Osteocyte (in vitro differentiated cells): ENCODE data around the gene PDK3. TPM values are rescaled to one million over a fixed set of nuclear protein-coding genes. Genes with fewer than 3 reads are reported as not detected.

Experiments
- DNase-seq: peaks from one replicate; pipeline ENCODE4 v3.0.0; 2021; ENCODE audit warnings: mixed read lengths; ENCODE audit not compliant: unreplicated experiment; ENCODE audit errors: extremely low spot score
- H3K27ac Mint-ChIP-seq: one replicate; pipeline ENCODE4 v1.8.0; 2021; ENCODE audit warnings: mild to moderate bottlenecking, mixed read lengths; ENCODE audit not compliant: unreplicated experiment
- H3K27me3 Mint-ChIP-seq: one replicate; pipeline ENCODE4 v1.8.0; 2021; ENCODE audit warnings: mixed read lengths; ENCODE audit not compliant: unreplicated experiment
- H3K36me3 Mint-ChIP-seq: one replicate; pipeline ENCODE4 v1.8.0; 2021; ENCODE audit warnings: mixed read lengths; ENCODE audit not compliant: unreplicated experiment
- H3K4me1 Mint-ChIP-seq: one replicate; pipeline ENCODE4 v1.8.0; 2021; ENCODE audit warnings: mixed read lengths; ENCODE audit not compliant: unreplicated experiment
- H3K4me3 Mint-ChIP-seq: one replicate; pipeline ENCODE4 v1.8.0; 2021; ENCODE audit warnings: mild to moderate bottlenecking, moderate library complexity, mixed read lengths; ENCODE audit not compliant: unreplicated experiment
- H3K9me3 Mint-ChIP-seq: one replicate; pipeline ENCODE4 v1.8.0; 2021; ENCODE audit warnings: mixed read lengths; ENCODE audit not compliant: unreplicated experiment
- CTCF ChIP-seq: fragments of 200-600 bp; sonication (generic); IDR thresholded peaks from 2 replicates; pipeline ENCODE4 v1.5.0; 2021; ENCODE audit warnings: antibody characterized with exemption, mild to moderate bottlenecking, moderate library complexity
- total RNA-seq: library from RNA; stranded (reverse); gene quantifications from 2 replicates; pipeline ENCODE4 v1.2.1, GENCODE V29; 2021

Gene PDK3
- total RNA-seq, 1 donor from 2014 or later = 9.6 TPM

GRCh38 chrX:24526616-24527015 is 61.5 kb downstream of the PDK3 start:
- H3K27ac Mint-ChIP-seq = no peak overlapping the region
- no peak overlapping the region for H3K4me3 Mint-ChIP-seq
- H3K4me1 Mint-ChIP-seq = no peaks in the 10 kb centered on the region
- H3K27me3 Mint-ChIP-seq = no peaks in the 10 kb centered on the region
- no peak for DNase-seq
- peaks cover 8% of the 10 kb centered on the region for H3K36me3 Mint-ChIP-seq
- no peak for TF ChIP-seq CTCF
- no peaks in the 10 kb centered on the region for H3K9me3 Mint-ChIP-seq

DNA sequence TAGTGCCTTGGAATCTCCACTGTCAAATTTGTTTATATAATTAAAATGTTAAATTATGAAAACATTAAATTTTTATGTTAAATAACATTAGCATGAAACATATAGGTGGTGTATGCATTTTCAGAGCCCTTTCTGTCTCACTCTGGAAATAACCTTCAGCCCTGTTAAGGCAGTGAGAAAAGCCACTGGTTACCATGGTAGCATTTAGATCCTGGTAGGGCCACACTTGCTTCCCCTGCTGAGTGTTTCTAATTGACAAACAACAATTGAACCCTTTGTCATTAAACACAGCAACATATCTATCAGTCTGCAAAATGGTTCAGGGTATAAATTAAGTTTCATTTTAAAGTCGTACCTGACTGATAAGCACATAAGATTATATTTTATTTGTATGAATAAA is 63.5 kb downstream of the PDK3 start:
- no peak overlapping the region for H3K4me3 Mint-ChIP-seq
- no peak overlapping the region for H3K27ac Mint-ChIP-seq
- peaks cover 8% of the 10 kb centered on the region for H3K36me3 Mint-ChIP-seq
- no peak for TF ChIP-seq CTCF
- no peak for DNase-seq
- H3K9me3 Mint-ChIP-seq = no peaks in the 10 kb centered on the region
- H3K27me3 Mint-ChIP-seq = no peaks in the 10 kb centered on the region
- no peaks in the 10 kb centered on the region for H3K4me1 Mint-ChIP-seq

- no peaks in the 10 kb centered on the region for H3K27me3 Mint-ChIP-seq
- no peaks in the 10 kb centered on the region for H3K9me3 Mint-ChIP-seq
- no peak for TF ChIP-seq CTCF
- no peak overlapping the region for H3K4me3 Mint-ChIP-seq
- no peak for DNase-seq
- peaks cover 4% of the 10 kb centered on the region for H3K36me3 Mint-ChIP-seq
- no peaks in the 10 kb centered on the region for H3K4me1 Mint-ChIP-seq
- H3K27ac Mint-ChIP-seq = no peak overlapping the region
Observed at GRCh38 chrX:24536551-24536950, 71.5 kb downstream of the PDK3 start.

DNA sequence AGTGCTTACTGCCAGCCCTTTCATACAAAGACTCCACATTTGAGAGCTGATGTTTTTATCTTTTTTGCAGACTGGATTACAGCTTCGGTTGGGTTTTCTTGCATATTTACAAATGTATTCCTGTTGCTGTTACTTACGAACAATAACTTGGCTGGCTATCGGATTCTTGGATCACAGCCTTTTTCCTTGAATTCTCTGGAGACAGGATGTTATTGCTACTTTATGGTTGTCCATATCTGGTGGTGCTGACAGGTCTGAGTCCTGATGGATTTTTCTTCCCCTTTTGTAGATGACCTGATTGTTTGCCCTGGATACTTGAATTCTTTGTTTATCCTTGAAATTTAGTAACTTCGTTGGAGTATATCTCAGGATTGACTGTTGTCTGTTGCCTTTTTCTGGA is 77.7 kb downstream of the PDK3 start:
- Mint-ChIP-seq H3K9me3 (no peaks in the 10 kb centered on the region), H3K4me1 (no peaks in the 10 kb centered on the region), H3K27me3 (peaks cover 5% of the 10 kb centered on the region), H3K4me3 (no peak overlapping the region), H3K36me3 (no peaks in the 10 kb centered on the region), H3K27ac (no peak overlapping the region)
- TF ChIP-seq CTCF = no peak
- DNase-seq = no peak

- DNase-seq = no peak
- Mint-ChIP-seq H3K4me3 (no peak overlapping the region), H3K36me3 (no peaks in the 10 kb centered on the region), H3K27me3 (peaks cover 5% of the 10 kb centered on the region), H3K9me3 (no peaks in the 10 kb centered on the region), H3K4me1 (no peaks in the 10 kb centered on the region), H3K27ac (no peak overlapping the region)
- TF ChIP-seq CTCF = no peak
Observed at GRCh38 chrX:24547961-24548360, 82.9 kb downstream of the PDK3 start.
